NT2/D1 (cell line): ENCODE measurements around the gene MAP3K3.

ENCODE experiments used
- SUZ12 ChIP-seq: IDR thresholded peaks from 2 replicates; pipeline ENCODE4 v1.6.1; 2011; ENCODE audit not compliant: insufficient read length, insufficient read depth; ENCODE audit errors: extremely low read depth
- YY1 ChIP-seq: IDR thresholded peaks from 2 replicates; pipeline ENCODE4 v1.6.1; 2011; ENCODE audit not compliant: insufficient read length, insufficient read depth
- ZNF274 ChIP-seq: IDR thresholded peaks from 2 replicates; pipeline ENCODE4 v1.6.1; 2011; ENCODE audit warnings: mild to moderate bottlenecking, low read depth, low read length

DNA sequence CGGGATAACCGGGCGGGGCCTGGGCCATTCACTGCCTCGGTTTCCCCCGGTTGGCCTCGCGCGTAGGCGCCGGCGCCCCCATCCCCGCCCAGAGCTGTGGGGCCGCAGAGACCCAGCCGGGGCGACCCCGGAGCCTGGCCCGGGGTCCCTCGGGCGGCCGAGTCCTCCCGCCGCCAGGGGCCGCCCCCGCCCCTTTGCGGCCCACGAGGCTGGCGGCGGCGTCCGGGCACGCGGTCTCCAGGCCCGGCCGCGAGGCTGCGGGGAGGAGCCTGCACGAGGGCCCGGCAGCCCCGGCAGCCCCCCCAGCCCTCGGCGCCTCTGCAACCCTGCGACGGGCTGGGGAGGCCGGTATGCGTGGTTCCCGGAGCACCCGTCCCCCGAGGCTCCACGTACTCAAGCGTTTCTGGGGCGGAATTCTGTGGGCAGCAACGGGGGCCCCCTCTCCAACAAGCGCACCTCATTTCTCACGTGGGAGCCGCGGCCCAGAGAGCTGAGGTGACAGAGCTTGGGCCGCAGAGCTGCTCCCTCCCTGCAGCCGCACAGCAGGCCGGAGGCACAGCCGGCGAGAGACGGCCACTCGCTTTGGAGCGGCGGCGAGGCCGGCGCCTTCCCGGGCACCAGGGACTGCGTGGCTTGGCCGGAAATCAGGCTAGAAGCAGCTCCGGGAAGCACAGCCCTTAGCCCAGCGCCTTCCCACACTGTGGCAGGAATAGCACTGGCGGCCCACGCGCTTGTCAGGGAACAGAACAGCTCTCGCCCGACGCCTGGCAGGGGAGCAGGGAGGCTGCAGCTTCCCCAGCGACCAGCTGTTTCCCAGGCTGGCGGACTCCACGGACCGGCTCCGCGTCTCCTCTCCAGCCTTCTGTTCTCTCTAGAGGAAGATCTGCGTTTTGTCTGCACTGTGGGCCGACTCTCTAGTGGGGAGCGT, 78.6 kb downstream of the MAP3K3 start:
- TF ChIP-seq YY1 (no peak), SUZ12 (no peak), ZNF274 (no peak)
